HEK293T (cell line): Measurements from ENCODE around the gene TEX52.

Experiments
- ARNT ChIP-seq: fragments of 450-650 bp; IDR thresholded peaks from 2 replicates; pipeline ENCODE4 v1.6.1; 2017; ENCODE audit warnings: mild to moderate bottlenecking
- BHLHE40 ChIP-seq: fragments of 450-650 bp; IDR thresholded peaks from 2 replicates; pipeline ENCODE4 v1.6.1; 2016; ENCODE audit warnings: mild to moderate bottlenecking, moderate library complexity, borderline replicate concordance
- ELF4 ChIP-seq: fragments of 450-650 bp; IDR thresholded peaks from 2 replicates; pipeline ENCODE4 v1.6.1; 2017; ENCODE audit warnings: antibody characterized with exemption
- FOXA1 ChIP-seq: fragments of 450-650 bp; IDR thresholded peaks from 2 replicates; pipeline ENCODE4 v1.6.1; 2016; ENCODE audit warnings: mild to moderate bottlenecking
- FOXM1 ChIP-seq: fragments of 450-650 bp; IDR thresholded peaks from 2 replicates; pipeline ENCODE4 v1.6.1; 2017; ENCODE audit warnings: mild to moderate bottlenecking, borderline replicate concordance
- L3MBTL2 ChIP-seq: fragments of 450-650 bp; conservative IDR thresholded peaks from 2 replicates; pipeline ENCODE4 v1.6.1; 2016; ENCODE audit warnings: mild to moderate bottlenecking
- LEF1 ChIP-seq: fragments of 450-650 bp; IDR thresholded peaks from 2 replicates; pipeline ENCODE4 v1.6.1; 2017; ENCODE audit warnings: mild to moderate bottlenecking, borderline replicate concordance
- NFRKB ChIP-seq: fragments of 450-650 bp; IDR thresholded peaks from 2 replicates; pipeline ENCODE4 v1.6.1; 2016; ENCODE audit warnings: mild to moderate bottlenecking, moderate library complexity
- SP1 ChIP-seq: fragments of 450-650 bp; IDR thresholded peaks from 2 replicates; pipeline ENCODE4 v1.6.1; 2017
- SUZ12 ChIP-seq: fragments of 450-650 bp; IDR thresholded peaks from 2 replicates; pipeline ENCODE4 v1.6.1; 2016; ENCODE audit warnings: mild to moderate bottlenecking
- TARDBP ChIP-seq: fragments of 450-650 bp; IDR thresholded peaks from 2 replicates; pipeline ENCODE4 v1.6.1; 2016
- TF ChIP-seq, protein P1 (sequence below): fragments of 450-650 bp; IDR thresholded peaks from 2 replicates; pipeline ENCODE4 v1.6.1; 2016

DNA sequence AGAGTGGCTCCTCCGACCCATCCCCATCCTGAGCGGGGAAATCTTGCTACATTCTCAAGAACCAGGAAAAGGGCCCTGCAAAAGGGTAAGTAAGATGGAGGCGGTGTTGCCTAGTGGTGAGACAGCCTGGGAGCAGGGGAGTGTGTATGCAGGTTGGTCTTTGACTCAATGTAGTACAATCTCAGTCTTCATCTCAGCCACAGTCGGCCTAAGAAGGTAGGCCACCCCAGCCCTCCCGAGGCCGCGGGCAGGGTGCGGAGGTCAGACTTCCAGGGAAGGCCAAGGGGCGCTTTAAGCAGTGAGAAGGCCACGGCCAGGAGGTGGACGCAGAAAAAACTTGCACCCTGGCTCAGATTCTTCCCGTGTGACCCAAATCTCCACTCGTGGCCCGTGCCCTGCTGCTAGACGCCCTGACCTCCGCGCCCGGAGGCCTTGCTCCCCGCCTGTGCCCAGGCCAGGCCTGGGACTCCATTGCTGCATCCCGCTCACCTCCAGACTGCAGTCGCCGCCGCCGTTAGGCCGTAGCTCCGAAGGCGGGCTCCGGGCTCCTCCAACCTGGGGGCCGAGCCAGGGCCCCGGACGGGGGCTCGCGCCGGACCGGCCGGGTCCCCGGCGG lies 19.7 kb upstream of the TEX52 start:
- no peak for TF ChIP-seq FOXA1
- TF ChIP-seq ELF4 = no peak
- no peak for TF ChIP-seq BHLHE40
- no peak for TF ChIP-seq SP1
- no peak for TF ChIP-seq ARNT
- TF ChIP-seq SUZ12 = no peak
- TF ChIP-seq, protein P1, sequence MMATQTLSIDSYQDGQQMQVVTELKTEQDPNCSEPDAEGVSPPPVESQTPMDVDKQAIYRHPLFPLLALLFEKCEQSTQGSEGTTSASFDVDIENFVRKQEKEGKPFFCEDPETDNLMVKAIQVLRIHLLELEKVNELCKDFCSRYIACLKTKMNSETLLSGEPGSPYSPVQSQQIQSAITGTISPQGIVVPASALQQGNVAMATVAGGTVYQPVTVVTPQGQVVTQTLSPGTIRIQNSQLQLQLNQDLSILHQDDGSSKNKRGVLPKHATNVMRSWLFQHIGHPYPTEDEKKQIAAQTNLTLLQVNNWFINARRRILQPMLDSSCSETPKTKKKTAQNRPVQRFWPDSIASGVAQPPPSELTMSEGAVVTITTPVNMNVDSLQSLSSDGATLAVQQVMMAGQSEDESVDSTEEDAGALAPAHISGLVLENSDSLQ = no peak
- no peak for TF ChIP-seq LEF1
- no peak for TF ChIP-seq TARDBP
- no peak for TF ChIP-seq NFRKB
- no peak for TF ChIP-seq FOXM1
- no peak for TF ChIP-seq L3MBTL2
